Activated T-helper 1 cell treated with Interleukin-2 at 50 U/mL for 16 hours (primary cell): Measurements from ENCODE around the gene SRBD1.

Source experiments
- DNase-seq: peaks from one replicate; pipeline ENCODE4 v3.0.0-alpha.2; 2020; ENCODE audit warnings: low read depth

The SRBD1 gene

DNA sequence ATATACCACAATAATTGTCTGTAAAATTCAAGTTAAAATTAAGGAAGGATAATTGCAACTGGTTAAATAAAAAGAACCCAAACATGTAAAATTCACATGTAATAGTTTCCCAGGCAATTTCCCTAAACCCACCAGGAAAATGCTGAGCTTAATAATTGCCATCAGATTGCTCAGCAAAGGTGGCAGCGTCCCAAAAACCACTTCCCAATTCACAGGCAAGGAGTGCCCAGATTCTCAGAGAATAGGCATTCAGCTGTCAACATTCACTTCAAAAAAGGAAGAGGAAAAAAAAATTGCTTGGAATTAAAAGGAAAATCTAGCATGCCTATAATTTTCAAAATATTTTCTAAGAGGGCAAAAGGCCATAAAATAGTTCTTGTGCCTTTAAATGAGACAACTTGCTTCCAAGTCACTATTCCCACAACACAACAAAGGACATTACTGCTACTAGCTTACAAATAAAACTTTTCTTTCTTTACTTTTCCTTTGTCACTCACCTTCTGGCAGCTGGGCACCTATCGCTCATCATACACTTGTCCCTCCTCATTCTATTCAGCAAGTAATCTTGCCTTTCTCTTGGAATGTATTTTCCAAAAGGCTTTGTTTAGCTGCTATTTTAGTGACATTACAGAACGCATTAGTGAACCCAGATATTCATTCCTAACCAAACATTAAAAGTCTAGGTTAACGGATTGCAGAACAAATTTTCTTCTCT, 15.2 kb downstream of the SRBD1 start:
- DNase-seq: no peak

DNA sequence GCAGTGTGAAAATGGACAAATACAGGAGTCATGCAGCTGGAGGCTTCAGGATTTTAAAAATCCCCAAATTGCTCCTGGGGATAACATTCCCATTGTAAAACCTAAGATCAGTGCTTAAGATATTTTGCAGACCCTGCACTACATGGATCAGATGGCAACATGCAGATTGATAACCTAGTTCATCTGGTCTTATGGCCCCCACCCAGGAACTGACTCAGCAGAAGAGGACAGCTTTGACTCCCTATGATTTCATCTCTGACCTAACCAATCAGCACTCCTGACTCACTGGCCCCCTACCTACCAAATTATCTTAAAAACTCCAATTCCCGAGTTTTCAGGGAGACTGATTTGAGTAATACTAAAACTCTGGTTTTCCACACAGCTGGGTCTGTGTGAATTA, 20.0 kb downstream of the SRBD1 start:
- DNase-seq: no peak

DNA sequence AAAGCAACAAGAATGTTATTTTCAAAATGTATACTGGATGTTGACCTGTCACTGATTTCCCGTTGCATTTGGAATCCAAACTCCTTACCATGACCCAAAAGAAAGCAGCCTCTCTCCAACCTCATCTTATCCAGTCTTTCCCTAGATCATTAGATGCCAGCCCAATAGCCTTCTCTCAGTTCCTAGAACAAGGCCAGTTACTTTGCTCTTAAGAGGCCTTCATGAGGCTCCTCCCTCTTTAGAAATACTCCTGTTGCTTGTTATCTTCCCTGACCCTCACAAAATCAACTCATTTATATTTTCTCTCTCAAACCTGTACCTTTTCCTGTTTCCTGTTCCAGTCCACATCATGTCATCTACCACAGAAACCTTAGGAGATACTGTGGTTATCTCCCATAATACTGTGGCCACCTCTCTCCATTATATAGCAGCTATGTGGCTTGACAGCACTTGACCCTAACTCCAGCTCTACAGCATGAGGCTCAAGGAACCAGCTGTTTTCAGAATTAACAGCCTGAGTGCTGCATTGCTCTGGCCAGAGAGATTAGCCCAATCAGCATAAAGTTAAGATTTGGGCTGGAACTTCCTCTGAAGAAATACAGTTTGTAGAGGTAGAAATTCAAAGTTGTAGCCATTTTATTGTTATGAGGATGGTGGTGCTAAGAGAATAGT, 22.8 kb downstream of the SRBD1 start:
- no peak for DNase-seq

DNA sequence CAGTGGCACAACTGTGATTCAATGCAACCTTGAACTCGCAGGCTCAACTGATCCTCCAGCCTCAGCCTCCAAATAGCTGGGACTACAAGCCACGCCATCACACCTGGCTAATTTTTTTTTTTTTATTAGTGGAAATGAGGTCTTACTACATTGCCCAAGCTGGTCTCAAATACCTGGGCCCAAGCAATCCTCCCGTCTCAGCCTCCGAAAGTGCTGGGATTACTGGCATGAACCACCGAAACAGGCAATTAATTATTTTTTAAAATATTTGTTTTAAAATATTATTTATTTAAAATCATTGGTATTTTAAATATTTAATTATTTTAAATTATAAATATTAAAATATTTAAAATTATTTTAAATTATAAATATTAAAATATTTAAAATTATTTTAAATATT, 24.5 kb downstream of the SRBD1 start:
- no peak for DNase-seq

DNA sequence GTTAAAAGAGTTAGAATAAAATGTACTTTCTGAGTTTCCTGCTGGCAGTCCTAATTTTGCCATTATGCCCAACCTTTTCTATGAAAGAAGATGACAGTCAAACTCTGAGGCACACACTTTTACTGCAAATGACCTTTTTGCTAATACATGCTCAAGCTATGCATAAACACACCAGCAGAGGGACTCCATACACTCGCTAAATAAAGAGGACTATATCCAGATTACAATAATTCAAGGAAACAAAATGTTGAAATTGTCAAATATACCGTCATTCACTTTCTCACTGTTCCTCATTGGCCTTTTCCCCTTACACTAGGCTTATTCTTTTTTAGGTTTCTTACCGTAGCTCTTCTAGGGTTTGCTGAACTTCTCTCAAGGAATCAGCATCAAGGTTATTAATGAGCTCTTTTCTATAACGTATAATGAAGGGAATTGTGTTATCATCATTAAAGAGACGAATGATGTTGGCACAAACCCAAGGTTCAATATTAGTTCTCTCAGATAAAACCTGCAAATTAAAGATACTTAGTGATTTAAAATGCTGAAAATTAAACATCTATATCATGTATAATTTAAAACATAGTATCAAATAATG, 25.7 kb downstream of the SRBD1 start:
- DNase-seq: no peak

DNA sequence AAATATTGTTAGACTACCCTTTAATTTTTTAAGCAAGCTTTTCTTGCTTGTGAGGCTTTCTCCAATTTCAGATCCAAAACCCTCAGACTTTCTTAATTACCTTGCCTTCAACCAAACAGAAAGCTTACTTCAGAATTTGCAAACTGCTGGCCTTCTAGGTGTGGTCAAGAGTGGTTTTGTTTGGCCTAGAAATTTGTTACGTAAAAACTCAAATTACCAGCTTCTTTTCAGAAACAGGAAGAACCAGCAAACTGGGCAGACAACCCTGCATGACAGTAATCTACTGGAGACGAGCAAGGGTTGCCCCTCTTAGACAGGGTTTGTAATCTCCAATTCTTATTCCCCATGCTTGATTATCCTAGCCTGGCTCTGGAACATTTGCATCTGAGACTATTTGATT, 27.1 kb downstream of the SRBD1 start:
- no peak for DNase-seq

DNA sequence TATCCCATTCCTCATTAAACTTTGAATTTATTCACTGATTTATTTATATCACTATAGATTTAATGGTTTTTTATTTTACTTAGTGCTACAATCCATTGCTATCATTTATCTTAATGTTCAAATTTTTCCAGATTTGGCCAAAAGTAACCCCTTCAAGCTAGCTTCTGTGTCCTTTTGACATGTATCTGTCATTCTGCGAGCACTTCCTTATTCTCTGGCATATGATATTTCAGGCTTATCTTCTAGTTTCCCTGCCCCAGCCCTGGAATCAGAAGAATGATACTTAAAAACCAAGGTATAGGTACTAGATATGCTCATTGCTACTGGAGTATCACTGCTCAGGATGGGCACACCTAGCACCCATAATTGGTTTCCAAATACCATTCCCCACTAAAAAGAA, 28.5 kb downstream of the SRBD1 start:
- no peak for DNase-seq

DNA sequence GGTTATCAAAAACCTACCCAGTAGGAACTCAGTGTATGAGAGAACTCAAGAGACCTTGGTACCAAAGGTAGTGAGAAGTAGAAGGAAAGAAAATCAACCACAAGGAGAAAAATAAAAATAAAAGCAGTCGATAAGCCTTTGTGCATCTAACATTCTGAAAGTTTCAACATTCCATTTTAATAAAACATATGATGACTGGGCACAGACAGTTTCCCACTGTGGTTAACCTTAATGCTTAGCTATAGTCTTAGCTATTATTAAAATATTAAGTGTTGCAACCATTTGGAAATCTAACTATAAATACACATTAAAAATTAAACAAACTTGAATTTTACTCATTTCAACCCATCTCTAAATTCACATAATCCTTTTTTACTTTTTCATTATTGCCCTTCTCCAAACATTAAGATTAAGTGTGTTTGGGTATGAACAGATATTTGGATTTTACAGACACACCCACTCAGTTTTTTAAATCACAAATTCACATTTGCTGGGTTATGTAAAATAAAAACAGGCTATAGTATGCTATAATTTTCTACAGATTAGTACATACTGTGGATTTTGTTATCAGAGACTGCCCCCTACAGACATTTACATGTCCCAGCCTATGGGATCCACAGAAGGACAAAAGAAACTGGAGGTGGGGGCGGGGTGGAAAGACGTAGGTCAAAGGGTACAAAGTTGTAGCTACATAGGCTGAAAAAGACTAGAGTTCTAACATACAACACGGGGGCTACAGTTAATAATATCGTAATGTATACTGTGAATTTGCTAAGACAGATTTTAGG, 32.8 kb downstream of the SRBD1 start:
- DNase-seq: no peak

DNA sequence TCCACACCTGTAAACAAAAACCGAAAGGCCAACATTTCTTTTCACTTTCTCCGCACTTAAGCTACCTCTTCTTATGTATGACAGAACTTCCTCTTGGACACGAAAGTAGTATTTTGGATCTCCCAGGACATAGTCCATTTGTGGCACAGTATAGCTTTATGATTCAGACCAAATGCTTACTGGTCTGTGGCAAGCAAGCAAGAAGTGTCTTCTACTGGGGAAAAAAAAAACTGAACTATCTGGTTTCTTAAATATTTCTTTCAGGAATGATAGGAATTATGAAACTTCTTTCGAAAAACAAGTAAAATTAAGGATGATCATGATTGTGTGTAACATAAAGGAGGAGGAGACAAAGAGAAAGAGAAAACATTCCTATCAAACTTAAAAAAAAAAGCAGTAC, 33.6 kb downstream of the SRBD1 start:
- no peak for DNase-seq

DNA sequence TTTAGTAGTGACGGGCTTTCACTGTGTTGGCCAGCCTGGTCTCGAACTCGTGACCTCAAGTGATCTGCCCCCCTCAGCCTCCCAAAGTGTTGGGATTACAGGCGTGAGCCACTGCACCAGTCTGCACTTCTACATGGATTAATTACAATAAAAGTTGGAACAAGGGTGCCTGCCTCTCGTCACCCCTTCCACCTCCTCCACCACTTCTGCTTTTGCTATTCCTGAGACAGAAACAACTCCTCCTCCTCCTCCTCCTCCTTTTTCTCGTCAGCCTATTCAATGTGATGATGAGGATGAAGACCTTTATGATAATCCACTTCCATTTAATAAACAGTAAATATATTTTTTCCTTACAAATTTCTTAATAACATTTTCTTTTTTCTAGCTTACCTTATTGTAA, 35.2 kb downstream of the SRBD1 start:
- DNase-seq: no peak

DNA sequence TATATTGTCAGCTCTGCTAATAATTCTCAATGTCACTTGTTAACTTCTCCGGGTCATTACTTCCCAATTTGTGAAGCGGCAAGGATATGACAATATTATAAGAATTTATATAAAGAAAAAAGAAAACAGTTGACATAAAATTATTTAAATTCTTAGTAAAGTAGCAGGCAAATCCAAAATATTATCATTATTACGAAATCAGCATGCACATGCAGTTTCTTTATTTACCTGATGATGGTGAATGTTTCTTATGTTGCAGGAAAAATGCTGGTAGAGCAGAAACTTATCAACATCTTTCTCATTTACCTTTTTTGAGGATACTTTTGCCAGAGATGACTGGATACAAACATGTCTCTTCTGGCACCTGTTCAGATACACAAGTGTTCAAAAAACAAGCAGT, 38.1 kb downstream of the SRBD1 start:
- no peak for DNase-seq

DNA sequence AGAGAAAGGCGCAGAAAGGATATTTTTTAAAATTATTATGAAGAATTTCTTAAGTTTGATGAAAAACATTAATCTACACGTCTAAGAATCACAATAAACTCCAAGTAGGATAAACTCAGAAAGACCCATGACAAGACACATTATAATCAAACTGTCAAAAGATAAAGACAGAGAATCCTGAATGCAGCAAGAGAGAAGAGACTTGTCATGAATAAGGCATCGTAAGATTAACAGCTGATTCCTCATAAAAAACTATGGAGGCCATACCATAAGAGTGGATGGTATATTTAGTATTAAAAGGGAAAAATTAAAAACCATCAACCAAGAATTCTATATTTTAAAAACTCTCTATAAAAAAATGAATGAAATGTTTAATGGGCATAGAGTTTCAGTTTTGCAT, 39.1 kb downstream of the SRBD1 start:
- DNase-seq: no peak

DNA sequence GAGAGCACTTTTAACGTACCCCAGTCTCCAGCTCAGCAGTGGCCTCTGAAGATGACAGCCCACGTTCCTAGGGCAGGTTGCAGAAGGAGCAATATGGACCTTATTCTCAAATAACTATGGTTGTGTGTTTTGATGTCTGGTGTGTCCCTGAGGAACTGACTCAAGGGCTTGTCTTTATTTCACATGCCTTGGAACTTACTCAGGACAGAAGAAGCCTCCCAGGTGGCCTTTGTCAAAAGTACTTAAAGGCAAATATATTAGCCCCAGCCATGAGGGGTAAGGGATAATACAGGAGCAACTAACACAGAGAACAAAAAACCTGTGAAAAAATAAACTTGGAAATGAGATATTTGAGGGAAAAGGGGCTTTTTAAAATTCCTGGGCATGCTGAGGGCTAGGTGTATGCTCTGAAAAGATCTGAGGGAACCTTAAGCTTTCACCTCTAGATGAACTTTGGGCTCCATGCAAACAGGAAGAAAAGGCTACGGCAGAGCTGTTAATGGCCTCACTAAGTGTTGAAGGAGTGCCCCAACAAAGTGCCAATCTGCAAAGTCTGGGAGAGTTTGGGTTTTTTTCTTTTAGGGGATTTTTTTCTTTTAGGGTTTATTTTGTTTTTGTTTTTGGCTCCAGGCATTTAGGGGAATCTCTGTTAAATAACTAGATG, 40.3 kb downstream of the SRBD1 start:
- no peak for DNase-seq

DNA sequence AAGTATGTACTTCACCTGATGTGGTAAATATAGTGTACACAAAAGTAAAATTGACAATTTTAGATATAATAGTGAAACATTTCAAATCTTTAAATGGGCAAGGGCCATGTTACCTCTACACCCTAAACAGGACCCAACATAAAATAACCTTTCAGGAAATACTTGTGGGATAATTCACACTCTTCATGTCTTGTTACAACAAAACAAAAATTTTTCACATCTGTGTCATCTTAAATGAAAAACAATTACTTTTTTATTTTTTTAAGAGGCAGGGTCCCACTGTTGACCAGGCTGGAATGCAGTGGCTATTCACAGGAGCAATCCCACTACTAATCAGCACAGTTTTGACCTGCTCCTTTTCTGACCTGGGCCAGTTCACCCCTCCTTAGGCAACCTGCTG, 42.1 kb downstream of the SRBD1 start:
- DNase-seq: no peak

DNA sequence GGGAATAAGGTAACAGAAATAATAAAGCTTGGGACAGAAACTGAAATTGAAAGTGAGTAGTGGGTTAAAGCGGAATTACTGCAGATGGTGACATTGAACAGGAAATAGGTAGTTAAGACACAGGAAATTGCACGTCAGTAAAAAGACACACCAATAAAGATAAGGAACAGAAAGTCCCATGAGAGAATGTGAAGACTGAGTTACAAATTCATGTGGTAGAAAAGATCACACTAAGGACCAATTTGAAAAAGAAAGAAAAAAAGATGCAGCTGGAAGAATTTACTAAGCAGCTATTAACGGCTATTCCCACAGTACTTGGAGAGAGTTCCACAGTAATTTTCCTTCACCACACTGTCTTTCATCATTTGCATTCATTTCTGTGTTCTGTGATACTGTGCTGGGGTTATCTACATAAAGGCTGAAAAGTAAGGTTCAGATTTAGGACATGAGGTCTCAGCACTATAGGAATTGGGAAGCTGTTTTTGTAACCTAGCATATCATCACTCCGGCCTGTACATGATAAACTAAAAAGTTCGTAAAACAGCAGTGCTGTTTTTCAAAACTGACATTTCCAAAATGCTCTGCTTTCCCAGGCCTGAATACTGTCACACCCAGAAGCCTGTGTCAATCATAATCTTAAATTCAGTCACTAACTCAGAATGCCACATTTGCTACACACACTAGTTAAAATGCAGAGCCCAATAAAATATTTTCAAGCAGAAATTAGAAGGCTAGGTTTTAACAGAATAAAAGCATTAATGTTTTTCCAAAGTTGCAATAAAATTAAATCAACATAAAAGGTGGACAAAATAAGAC, 42.9 kb downstream of the SRBD1 start:
- DNase-seq: no peak

DNA sequence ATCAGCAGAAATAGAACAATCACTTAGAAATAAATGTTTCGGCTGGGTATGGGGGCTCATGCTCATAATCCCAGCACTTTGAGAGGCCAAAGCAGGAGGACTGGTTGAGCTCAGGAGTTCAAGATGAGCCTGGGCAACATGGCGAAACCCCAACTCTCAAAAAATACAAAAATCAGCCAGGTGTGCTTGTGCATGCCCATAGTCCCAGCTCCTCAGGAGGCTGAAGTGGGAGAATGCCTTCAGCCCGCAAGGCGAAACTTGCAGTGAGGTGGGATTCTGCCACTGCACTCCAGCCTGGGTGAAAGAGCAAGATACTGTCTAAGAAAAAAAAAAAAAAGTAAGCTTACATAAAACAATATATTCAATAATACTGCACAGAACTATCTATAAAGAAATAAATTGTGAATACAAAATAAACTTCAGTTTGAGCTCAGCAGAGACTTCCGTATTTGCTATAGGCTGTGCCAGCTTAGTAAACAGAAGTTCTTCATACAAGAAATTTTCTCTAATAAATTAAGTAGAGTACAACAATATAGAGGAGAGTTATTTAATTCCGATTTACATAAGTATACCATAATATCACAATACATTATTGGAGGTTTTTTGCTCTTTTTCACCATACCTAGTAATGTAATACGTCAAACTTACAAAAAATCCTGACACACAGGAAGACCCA, 43.6 kb downstream of the SRBD1 start:
- no peak for DNase-seq

DNA sequence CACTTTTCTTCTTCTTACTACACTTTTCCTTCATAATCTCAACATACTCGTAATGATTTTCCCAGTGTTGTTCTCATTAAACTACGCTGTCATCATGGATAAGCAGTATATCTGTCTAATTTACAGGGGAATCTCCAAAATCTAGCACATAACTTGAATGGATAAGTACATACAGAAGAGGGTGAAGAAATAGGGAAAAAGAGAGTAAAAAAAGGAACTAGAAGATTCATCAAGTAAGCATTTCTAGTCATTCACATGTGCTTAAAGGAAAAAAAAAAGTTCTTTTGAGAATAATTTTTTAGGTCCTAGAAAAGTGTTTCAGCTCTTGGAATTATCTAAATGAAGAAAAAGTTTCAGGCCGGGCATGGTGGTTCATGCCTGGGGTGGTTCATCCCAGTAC, 51.6 kb downstream of the SRBD1 start:
- DNase-seq: no peak

DNA sequence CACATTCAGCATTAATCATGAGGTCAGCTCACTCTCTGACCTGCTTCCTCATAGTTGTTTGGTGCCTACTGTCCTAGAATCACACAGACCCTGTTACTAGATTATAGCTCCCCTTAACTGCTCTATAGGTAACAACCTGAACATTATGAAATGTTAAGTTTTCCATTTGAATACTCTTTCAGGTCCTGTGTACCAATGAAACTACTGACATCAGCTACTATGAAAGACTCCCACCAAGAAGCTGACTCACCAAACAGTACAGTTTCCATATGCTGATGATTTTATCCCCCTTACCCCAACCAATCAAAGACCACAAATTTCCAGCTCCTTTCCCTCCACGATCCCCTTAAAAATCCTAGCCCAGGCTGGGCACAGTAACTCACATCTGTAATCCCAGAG, 56.3 kb downstream of the SRBD1 start:
- DNase-seq: no peak

DNA sequence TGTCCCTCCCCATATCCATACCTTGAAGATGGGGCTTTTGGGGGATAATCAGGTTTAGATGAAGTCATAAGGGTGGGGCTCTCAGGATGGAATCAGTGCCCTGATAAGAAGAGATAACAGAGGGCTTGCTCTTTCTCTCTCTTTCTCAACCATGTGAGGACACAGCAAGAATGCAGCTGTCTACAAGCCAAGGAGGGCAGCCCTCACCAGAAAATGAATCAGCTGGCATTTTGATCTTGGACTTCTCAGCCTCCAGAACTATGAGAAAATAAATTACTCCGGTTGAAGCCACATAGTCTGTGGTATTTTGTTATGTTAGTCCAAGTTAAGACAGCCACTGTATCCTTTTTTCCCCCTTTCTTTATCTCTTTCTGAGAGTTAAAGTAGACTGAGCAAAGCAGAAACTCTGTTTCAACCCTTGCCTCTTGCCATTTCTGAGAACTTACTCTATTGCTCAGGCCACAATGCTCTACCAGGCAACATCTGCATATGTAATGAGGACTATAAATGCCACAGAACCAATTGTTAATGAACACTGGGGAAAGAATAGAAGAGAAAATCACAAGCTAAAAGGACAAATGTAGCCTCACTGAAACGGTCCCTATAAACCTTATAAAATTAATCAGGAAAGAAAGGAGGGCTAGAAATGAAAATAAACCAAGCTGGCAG, 56.9 kb downstream of the SRBD1 start:
- no peak for DNase-seq

DNA sequence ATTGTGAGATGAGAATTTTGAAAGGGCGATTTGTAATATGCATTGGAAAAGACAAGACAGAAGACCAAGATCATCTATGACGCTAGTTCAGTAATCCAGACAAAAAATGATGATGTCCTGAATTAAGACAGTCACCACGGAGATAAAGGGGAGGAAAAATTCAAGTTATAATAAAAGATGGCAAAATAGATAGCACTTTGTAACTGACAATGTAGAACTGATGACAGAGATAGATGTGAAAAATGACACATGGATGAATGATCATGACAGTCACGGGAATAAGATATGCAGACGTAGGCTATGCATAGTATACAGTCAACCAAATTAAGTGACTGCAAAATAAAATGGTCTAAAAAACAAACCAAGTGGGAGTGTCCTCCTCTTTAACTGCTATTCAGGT, 59.2 kb downstream of the SRBD1 start:
- no peak for DNase-seq
